IPS-18c (cell line): Measurements from ENCODE around the gene HS3ST1.
"Not testable (repeated sequence)": the region's sequence is repeated elsewhere in the genome, so short reads cannot be mapped to it uniquely, and the experiment has no call there.

ENCODE experiments used
- H3K4me3 ChIP-seq: 2 replicates; pipeline ENCODE4 v1.7.0; 2013; ENCODE audit warnings: low read depth, mild to moderate bottlenecking, low read length, moderate library complexity; ENCODE audit not compliant: insufficient read depth
- H3K9me3 ChIP-seq: one replicate; pipeline ENCODE4 v1.6.1; 2013; ENCODE audit warnings: mild to moderate bottlenecking, low read length, moderate library complexity; ENCODE audit not compliant: control insufficient read depth, insufficient read depth

Gene HS3ST1

DNA sequence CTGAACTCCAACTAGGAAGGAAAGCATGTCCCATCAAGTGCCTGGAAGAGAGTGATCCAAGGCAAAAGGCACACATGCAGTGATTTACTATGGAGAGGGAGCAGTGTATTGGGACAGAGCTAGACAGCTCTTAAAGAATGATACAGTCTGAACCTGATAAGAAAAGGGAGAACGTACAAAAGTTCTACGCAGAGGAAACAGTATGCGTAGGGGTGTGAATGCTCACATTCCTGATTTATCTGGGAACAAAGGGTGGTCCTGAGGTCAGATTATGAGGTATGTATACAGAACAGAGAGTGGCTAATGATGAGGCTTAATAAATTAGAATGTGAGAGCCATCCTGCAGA is 12.0 kb downstream of the HS3ST1 start:
- no peaks in the 10 kb centered on the region for H3K9me3 ChIP-seq
- no peak overlapping the region for H3K4me3 ChIP-seq

DNA sequence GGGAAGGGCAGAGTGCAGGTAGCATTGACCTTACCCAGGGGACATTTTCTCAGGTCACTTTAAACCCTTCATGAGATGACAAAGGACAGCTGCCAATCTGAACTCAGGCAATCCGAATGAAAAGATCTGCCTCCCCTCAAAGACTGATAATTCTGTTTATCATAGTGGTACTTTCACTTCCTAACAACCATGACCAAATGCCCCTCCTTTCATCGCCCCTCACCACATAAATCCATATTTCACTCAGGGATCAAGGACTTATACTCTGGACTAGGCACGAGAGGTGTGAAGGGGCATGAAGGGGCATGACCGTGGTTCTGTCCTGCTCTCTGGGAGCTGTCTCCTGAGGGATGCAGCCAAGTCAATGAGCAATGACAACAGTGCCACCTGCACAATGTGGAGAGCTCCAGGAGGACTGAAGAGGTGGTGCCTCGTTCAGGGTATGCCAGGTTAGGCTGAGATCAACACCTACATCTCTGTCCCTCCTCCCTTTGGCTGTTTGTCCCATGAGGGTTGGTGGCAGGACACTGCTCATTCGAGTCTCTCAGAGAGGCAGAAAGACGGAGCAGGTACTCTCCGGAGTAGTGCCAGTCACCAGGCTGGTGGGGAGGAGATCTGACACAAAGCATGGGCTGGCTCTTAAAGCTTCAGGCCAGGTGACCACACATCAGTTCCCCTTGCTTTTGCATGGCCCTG is 12.5 kb downstream of the HS3ST1 start:
- H3K9me3 ChIP-seq, result no peaks in the 10 kb centered on the region
- H3K4me3 ChIP-seq, result no peak overlapping the region

DNA sequence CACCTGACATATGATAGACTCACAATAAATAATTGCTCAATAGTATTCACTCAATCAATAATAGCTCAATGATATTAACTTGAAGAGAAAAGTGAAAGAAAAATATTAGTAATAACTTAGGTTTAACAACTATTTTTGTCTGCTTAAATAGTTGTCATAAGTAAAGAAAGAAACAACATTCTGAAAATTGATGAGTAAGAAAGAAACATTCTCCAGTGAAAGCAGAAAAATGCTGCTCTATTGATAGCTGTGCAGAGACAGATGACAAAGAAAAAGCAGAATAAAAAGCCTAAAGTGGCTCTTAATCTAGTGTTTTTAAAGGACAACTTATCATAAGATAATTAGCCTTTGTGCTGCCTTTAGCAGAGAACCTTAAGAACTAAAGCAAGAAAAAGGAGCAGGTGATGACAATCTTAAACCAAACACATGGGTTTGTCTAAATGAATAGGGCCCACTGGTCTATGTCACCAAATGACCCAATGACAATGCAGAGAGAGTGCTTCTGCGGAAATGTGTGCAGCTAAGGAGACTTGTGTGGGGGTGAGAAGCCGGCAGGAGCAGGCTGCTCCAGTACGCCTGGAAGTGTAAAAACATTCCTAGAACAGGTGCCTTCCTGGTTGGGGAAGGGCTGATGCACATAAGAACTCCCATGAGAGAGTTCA is 13.2 kb downstream of the HS3ST1 start:
- Histone ChIP-seq H3K9me3 (no peaks in the 10 kb centered on the region), H3K4me3 (no peak overlapping the region)

DNA sequence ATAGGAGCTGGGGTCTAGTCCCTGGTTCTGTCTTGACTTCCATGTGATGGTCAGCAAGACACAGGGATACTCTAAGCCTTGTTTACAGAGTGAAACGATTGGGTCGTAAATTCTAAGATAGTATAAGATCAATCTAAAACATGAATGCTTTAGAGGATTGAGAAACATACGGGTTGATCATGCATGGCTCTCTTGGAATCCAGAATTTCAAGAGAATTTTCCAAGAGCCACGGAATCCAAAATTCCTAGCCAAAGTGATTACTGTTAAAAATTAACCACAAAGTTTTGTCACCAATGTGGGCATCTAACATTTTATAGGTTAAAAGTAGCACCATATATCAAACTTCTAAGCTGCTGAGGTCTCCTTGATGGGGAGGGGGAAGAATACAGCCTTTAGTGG is 16.5 kb downstream of the HS3ST1 start:
- Histone ChIP-seq H3K4me3 (no peak overlapping the region), H3K9me3 (no peaks in the 10 kb centered on the region)

DNA sequence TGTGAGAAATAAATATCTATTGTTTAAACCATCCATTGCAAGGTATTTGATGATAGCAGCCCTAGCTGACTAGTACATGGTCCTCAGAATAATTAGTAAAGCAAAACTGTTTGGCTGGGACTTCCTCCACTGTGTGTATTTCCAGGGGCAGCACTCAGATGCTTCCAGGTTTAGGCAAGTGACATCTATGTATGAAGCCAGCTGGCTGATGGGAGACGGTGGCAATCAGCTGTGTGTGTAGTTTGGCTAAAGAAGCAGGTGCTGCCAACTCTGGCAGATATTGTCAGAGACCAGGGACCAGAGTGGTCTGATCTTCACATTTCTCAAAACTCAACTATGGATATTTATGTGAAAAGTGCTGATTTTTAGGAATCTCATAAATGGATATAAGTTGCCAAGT is 19.1 kb downstream of the HS3ST1 start:
- Histone ChIP-seq H3K9me3 (no peaks in the 10 kb centered on the region), H3K4me3 (no peak overlapping the region)

DNA sequence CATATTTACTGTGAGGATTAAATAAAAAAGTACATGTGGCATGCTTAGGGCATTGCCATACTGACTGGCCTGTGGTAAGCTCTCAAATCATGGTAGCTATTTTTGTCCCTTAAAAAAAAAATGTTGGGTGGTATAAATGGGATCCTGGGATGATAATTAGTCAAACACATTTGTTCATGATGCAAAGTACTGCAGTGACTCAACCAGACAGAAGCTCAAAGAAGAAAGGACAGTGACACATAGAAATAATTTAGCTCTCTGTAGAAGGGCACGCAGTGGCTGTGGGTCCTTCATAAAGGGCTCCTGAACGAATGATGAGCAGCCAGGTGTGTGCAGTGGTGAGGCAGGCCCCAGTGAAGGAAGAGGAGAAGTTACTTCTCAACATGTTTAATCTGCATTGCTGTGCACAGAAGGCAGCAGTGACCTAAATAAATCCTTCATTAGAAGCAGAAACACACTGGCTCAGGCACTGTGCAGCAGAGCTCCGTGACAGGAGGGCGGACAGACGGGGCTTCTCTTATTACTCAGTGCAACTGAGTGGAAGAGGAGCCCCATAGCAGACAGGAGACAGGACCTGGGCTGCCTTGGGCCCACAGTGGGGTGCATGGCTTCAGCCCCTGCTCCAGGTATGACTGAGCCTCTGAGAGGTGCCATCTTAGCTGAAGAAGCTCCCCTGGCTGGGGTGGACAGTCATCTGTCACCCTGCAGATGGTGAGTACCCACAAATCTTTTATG is 20.3 kb downstream of the HS3ST1 start:
- H3K9me3 ChIP-seq, result no peaks in the 10 kb centered on the region
- H3K4me3 ChIP-seq, result no peak overlapping the region

DNA sequence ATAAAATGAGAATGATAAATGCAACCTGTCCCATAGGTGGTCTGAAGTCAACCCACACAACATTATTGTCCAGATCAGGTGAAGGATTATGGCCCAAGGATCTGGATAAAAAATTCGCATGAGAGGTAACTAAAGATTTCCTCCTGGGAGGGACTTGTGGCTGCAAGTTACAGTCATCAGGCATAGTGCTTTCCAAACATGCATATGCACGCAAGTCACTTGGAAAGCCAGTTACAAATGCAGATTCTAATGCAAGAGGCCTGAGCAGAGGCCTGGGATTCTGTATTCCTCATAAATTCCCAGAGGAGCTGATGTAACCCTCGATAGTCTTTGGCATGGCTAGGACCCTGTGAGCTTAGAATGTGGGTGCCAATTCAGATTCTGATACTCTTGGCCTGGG is 21.1 kb downstream of the HS3ST1 start:
- no peak overlapping the region for H3K4me3 ChIP-seq
- H3K9me3 ChIP-seq, result no peaks in the 10 kb centered on the region

DNA sequence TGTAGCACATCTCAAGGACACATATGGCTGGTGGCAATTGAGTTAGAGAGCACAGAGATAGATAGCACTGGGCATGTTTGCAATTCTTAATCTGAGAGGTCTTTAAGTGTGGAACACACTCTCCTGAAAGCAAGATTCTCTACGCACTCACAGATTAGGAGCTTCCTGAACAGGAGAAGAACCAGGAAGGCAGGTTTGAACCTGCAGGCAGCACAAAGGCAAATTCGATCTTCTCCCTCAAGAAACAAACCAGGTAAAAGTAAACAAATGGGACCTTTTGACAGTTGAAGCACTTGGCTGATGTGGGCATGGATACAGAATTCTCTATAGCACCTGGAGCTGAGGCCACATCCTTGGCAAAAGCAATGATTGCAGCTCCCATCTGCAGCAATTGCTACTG is 24.3 kb downstream of the HS3ST1 start:
- Histone ChIP-seq H3K9me3 (no peaks in the 10 kb centered on the region), H3K4me3 (no peak overlapping the region)

DNA sequence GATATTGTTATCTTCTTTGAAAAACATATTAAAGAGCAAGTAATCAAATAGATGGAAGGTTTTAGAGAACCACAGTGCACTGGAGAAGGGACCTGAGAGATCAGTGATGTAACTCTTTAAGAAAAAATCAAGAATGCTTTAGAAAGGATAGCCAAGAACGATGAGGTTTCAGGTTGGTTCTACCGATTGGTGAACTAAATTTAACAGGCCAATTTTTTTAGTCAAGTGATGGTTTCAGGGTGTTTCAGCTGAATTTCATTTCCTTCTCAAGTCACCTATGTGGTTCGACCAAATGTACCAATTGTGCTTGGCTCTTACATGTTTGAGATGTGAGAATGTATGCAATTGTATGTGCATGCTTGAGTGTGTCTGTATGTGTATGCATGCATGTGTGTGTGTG is 26.5 kb downstream of the HS3ST1 start:
- H3K4me3 ChIP-seq, result no peak overlapping the region
- no peaks in the 10 kb centered on the region for H3K9me3 ChIP-seq

DNA sequence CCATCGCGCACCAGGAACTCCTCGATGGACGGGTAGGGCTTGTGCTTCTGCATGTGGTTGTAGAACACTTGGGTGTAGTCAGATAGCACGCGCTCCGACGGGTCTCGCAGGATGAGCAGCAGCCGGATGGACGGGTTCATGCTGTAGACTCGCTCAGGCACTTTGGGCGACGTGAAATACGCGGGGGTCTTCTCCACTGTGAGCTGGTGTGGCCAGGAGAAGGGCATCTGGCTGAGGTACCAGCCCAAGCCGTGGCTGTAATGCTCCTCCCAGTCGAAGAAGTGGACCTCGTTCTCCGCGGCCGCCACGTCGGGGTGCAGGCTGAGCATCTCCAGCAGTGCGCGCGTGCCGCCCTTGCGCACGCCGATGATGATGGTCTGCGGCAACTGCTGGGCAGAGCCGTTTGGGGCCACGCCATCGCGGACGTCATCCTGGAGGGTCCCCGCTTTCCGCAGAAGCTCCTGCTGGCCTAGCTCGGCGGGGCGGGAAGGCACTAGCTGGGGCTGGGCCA is 29.2 kb downstream of the HS3ST1 start:
- no peaks in the 10 kb centered on the region for H3K9me3 ChIP-seq
- H3K4me3 ChIP-seq, result no peak overlapping the region

DNA sequence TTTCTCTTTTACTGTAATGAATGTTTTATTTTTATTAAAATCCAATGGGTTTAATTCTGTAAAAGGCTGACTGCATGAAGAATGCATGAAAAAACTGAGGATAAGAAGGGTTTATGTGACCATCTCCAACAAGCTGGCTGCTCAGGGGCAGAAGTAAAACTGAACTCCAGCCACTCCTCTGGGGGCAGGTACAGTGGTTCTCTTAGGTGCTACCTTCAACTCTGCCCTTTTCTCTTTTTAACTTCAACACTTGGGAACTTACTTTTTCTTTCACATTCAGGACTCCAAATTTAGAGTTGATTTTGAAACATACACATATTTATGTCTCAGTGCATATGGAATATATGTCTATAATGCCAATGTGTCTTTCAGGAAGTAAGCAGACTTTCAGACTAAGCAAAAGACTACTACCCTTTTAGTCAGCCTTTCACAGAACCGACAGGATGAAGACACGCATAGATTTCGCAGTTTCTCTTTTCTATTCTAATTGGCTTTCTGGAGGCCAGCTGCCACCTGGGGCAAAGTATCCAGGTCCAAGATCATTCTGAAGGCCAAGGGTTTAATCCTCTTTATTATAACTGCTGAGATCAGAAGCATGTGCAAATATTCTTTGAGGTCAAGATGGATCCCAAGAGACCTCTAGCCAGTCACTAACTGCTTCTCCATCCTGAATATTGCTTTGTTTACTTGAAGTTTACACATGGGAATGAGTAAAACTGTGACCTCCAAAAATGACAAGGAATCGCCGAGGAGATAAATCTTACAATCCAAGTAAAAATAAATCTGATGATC is 30.7 kb downstream of the HS3ST1 start:
- Histone ChIP-seq H3K4me3 (no peak overlapping the region), H3K9me3 (no peaks in the 10 kb centered on the region)

DNA sequence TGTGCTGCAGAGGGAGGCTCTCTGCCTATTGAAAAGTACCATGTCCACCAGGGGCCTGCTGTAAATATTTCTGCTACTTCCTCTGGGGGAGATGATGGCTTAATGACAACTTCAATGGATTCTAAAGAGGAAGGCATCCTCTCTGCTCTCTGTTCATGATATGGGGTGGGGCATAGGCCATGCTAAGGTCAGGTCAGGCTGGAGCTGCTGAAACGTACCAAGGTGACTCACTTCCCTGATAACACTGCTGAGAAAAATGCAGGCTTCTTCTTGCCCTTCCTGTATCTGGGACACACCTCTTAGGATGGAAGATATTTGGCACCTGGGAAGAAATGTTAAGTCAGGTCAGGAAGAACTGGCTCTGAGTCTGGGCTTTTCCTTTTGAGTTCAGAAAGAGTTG is 31.5 kb downstream of the HS3ST1 start:
- H3K4me3 ChIP-seq, result no peak overlapping the region

DNA sequence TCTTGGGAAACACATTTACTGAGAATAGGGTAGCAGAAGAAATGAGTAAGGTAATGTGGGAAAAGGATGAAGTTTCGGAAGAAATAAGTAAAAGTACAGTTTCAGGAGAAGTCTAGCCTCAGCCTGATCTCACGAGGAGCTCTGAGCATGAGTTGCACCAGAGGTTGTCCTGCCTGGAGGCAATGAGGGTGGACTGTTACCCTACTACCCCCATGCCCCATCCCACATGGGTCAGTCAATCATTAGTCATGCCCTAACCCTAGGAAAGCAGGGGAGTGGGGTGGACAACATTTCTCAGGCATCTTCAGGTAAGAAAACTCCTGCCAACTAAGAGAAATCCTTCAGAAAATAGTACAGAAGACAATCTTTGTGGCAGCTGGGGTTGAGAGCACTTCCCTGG is 35.1 kb downstream of the HS3ST1 start:
- Histone ChIP-seq H3K4me3 (no peak overlapping the region), H3K9me3 (no peaks in the 10 kb centered on the region)

More for the DNA sequence above, 31.5 kb downstream of the HS3ST1 start:
- no peaks in the 10 kb centered on the region for H3K9me3 ChIP-seq

DNA sequence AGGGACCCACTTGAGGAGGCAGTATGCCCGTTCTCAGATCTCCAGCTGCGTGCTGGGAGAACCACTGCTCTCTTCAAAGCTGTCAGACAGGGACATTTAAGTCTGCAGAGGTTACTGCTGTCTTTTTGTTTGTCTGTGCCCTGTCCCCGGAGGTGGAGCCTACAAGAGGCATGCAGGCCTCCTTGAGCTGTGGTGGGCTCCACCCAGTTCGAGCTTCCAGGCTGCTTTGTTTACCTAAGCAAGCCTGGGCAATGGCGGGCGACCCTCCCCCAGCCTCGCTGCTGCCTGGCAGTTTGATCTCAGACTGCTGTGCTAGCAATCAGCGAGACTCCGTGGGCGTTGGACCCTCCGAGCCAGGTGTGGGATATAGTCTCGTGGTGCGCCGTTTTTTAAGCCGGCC is 44.6 kb downstream of the HS3ST1 start:
- H3K4me3 ChIP-seq, H3K9me3 ChIP-seq: not testable (repeated sequence)

DNA sequence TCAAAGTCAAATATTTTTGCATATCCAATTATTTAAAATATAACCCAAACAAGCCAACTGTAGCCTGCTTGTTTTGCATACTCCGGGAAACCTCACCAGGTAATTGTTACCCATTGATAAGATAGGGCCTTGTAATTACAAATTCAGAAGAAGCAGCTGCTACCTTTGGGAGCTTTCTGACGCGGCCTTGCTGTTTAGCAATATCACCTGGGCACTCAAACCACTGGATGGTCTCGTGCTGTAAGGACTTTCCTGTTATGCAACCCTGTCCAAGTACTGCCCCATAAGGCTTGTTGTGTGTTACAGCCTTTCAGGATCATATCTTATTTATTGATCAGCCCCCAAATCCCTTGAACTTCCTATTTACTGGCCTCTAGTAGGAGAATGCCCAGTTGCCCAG is 52.1 kb downstream of the HS3ST1 start:
- Histone ChIP-seq H3K9me3 (no peaks in the 10 kb centered on the region), H3K4me3 (no peak overlapping the region)

DNA sequence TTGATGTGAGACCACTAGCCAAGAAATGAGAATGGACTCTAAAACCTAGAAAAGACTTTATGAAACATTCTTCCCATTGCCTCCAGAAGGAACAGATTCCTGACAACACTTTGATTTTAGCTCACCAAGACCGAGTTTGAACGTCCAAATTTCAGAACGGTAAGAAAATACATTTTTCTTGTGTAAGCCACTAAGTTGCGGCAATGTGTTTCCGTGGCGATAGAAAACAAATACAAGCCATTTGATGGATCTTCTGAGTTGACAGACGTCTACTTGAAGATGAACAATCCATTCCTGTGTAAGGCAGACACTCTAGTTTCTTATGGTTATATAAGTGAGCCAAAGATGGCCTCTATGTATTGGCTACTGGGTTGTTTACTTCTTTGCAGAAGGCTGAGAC is 52.5 kb downstream of the HS3ST1 start:
- Histone ChIP-seq H3K9me3 (no peaks in the 10 kb centered on the region), H3K4me3 (no peak overlapping the region)

DNA sequence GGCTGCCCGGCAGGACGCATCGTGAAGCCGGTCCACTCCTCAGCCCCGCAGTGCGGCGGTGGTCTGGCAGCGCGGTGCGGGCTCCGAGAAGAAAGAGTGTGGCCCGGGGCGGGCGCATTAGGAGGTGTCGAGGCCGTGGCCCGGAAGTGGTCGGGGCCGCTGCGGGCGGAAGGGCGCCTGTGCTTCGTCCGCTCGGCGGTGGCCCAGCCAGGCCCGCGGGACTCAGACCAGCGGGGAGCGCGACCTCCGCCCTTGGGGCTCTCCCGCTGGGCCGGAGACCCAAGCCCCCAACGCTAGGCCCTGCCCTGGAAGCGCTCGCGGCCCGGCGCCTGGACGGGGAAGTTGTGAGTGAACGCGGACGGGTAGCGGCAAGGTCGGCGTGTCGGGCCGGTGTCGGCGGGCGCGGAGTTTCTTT is 60.0 kb downstream of the HS3ST1 start:
- H3K9me3 ChIP-seq, result no peaks in the 10 kb centered on the region
- no peak overlapping the region for H3K4me3 ChIP-seq
